ENCODE data around the gene NLK.

Gene NLK

DNA sequence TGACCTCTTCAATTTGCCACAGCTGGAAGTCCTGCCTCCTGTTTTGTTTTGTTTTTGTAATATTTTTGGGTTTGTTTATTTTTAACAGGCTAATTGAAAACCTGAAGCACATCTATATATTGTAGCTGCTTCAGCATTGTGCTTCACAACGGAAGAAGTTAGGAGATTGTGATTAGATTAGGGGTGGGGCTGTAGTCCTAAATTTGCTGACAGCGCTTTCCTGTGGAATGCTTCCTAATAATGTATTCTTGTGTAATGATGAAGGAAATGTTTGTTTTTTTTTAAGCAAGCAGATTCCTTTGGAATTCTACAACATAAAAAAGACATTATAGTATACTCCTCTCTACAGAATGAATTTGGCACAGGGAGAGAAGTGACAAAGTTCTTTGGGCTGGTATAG lies 70.1 kb downstream of the NLK start:
- H3K4me1 ChIP-seq (ENCODE audit: insufficient read depth, low read length), result peaks cover 10% of the 10 kb centered on the region
- DNase-seq (no peak), ATAC-seq (ENCODE audit: insufficient read depth, low read depth) (no peak)
- no peak overlapping the region for H3K27ac ChIP-seq (ENCODE audit: low read length)
- H3K4me2 ChIP-seq (ENCODE audit: insufficient read depth, low read length), result no peak overlapping the region
- H2AFZ ChIP-seq (ENCODE audit: low read depth, low read length), result no peak overlapping the region
- H4K20me1 ChIP-seq (ENCODE audit: insufficient read depth, low read length), result no peaks in the 10 kb centered on the region
- H3K36me3 ChIP-seq (ENCODE audit: insufficient read depth, low read length), result no peaks in the 10 kb centered on the region
- no peak overlapping the region for H3K4me3 ChIP-seq (ENCODE audit: low read depth in 1 of 2, low read length in 2 of 2)
- no peaks in the 10 kb centered on the region for H3K9me3 ChIP-seq (ENCODE audit: insufficient read depth, low read length, severe bottlenecking)
- no peaks in the 10 kb centered on the region for H3K79me2 ChIP-seq (ENCODE audit: insufficient read depth, low read length)
- no peak overlapping the region for H3K9ac ChIP-seq (ENCODE audit: low read depth, low read length)
- TF ChIP-seq EZH2 (IDR thresholded peaks at IDR 0.05; ENCODE audit: borderline replicate concordance, low read depth, low read length, severe bottlenecking), result no peak
- TF ChIP-seq, protein P1, sequence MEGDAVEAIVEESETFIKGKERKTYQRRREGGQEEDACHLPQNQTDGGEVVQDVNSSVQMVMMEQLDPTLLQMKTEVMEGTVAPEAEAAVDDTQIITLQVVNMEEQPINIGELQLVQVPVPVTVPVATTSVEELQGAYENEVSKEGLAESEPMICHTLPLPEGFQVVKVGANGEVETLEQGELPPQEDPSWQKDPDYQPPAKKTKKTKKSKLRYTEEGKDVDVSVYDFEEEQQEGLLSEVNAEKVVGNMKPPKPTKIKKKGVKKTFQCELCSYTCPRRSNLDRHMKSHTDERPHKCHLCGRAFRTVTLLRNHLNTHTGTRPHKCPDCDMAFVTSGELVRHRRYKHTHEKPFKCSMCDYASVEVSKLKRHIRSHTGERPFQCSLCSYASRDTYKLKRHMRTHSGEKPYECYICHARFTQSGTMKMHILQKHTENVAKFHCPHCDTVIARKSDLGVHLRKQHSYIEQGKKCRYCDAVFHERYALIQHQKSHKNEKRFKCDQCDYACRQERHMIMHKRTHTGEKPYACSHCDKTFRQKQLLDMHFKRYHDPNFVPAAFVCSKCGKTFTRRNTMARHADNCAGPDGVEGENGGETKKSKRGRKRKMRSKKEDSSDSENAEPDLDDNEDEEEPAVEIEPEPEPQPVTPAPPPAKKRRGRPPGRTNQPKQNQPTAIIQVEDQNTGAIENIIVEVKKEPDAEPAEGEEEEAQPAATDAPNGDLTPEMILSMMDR (IDR thresholded peaks at IDR 0.05; ENCODE audit: borderline replicate concordance, extremely low read depth, low read length, poor library complexity, severe bottlenecking), result no peak
- H3K27me3 ChIP-seq (ENCODE audit: insufficient read depth, low read length, poor library complexity), result no peaks in the 10 kb centered on the region

DNA sequence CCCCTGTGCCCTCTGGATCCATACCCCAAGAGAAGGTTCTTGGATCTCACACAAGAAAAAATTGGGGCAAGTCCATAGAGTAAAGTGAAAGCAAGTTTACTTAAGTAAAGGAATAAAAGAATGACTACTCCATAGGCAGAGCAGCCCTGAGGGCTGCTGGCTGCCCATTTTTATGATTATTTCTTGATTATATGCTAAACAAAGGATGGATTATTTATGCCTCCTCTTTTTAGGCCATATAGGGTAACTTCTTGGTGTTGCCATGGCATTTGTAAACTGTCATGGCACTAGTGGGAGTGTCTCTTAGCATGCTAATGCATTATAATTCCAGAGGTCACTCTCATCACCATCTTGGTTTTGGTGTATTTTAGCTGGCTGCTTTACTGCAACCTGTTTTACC lies 70.8 kb downstream of the NLK start:
- Histone ChIP-seq H3K9ac (ENCODE audit: low read depth, low read length) (no peak overlapping the region), H3K4me2 (ENCODE audit: insufficient read depth, low read length) (no peak overlapping the region), H3K4me1 (ENCODE audit: insufficient read depth, low read length) (peaks cover 17% of the 10 kb centered on the region), H3K27me3 (ENCODE audit: insufficient read depth, low read length, poor library complexity) (no peaks in the 10 kb centered on the region), H4K20me1 (ENCODE audit: insufficient read depth, low read length) (no peaks in the 10 kb centered on the region), H3K9me3 (ENCODE audit: insufficient read depth, low read length, severe bottlenecking) (no peaks in the 10 kb centered on the region), H3K36me3 (ENCODE audit: insufficient read depth, low read length) (no peaks in the 10 kb centered on the region), H3K27ac (ENCODE audit: low read length) (no peak overlapping the region), H3K79me2 (ENCODE audit: insufficient read depth, low read length) (no peaks in the 10 kb centered on the region), H2AFZ (ENCODE audit: low read depth, low read length) (no peak overlapping the region), H3K4me3 (ENCODE audit: low read depth in 1 of 2, low read length in 2 of 2) (no peak overlapping the region)
- ATAC-seq (ENCODE audit: insufficient read depth, low read depth), result no peak
- TF ChIP-seq, protein P1 (IDR thresholded peaks at IDR 0.05; ENCODE audit: borderline replicate concordance, extremely low read depth, low read length, poor library complexity, severe bottlenecking), result no peak
- no peak for TF ChIP-seq EZH2 (IDR thresholded peaks at IDR 0.05; ENCODE audit: borderline replicate concordance, low read depth, low read length, severe bottlenecking)
- DNase-seq, result no peak

DNA sequence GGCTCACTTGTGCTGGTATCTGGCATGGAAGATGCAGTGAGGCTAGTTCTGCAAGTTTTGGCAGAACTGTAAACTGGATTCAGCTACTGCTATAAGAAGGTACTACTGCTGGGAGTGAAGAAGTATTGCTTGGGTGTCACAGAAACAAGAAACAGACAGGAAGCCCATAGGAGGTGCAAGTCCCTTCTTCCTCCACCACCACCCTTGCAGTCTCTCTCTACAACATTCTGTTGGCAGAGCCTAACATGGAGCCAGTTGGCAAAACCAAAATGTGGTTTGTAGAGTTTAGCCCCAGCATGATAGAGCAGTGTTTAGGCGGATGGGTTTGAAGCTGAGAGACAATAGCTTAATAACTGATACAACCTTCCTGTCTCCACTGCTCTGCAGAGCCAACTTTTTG lies 72.6 kb downstream of the NLK start:
- Histone ChIP-seq H3K4me2 (ENCODE audit: insufficient read depth, low read length) (no peak overlapping the region), H2AFZ (ENCODE audit: low read depth, low read length) (no peak overlapping the region), H3K27ac (ENCODE audit: low read length) (no peak overlapping the region), H3K9me3 (ENCODE audit: insufficient read depth, low read length, severe bottlenecking) (no peaks in the 10 kb centered on the region), H3K27me3 (ENCODE audit: insufficient read depth, low read length, poor library complexity) (no peaks in the 10 kb centered on the region), H3K79me2 (ENCODE audit: insufficient read depth, low read length) (no peaks in the 10 kb centered on the region), H3K9ac (ENCODE audit: low read depth, low read length) (no peak overlapping the region), H3K4me1 (ENCODE audit: insufficient read depth, low read length) (peaks cover 25% of the 10 kb centered on the region), H4K20me1 (ENCODE audit: insufficient read depth, low read length) (no peaks in the 10 kb centered on the region), H3K36me3 (ENCODE audit: insufficient read depth, low read length) (no peaks in the 10 kb centered on the region), H3K4me3 (ENCODE audit: low read depth in 1 of 2, low read length in 2 of 2) (no peak overlapping the region)
- TF ChIP-seq, protein P1 (IDR thresholded peaks at IDR 0.05; ENCODE audit: borderline replicate concordance, extremely low read depth, low read length, poor library complexity, severe bottlenecking), result no peak
- DNase-seq (no peak), ATAC-seq (ENCODE audit: insufficient read depth, low read depth) (no peak; the same call in 1 of the 3 replicates)

DNA sequence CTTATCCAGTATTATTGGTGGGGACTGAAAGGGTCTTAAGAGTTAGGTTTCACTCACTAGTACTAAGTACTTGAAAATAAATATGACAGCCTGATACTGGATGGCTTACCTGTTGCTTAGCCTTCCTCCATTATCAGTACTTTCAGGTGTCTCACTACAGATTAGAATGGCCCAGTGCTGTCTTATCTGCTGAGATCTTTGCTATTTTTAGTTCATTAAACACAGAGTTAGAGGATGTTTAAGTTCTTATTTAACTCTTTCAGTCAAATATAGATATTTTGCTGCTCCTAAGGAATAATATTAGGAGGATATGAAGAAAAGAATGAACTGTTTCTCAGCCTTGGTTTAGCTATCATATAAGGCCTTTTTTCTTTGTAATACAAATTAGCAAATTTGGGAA lies 74.8 kb downstream of the NLK start:
- H2AFZ ChIP-seq (ENCODE audit: low read depth, low read length), result no peak overlapping the region
- H4K20me1 ChIP-seq (ENCODE audit: insufficient read depth, low read length), result no peaks in the 10 kb centered on the region
- H3K4me1 ChIP-seq (ENCODE audit: insufficient read depth, low read length), result peaks cover 25% of the 10 kb centered on the region
- TF ChIP-seq EZH2 (IDR thresholded peaks at IDR 0.05; ENCODE audit: borderline replicate concordance, low read depth, low read length, severe bottlenecking), result no peak
- TF ChIP-seq, protein P1 (IDR thresholded peaks at IDR 0.05; ENCODE audit: borderline replicate concordance, extremely low read depth, low read length, poor library complexity, severe bottlenecking), result no peak
- ATAC-seq (ENCODE audit: insufficient read depth, low read depth) (no peak), DNase-seq (no peak)
- peak overlapping the region; percentile 42; the same call in 1 of the 2 replicates for H3K4me2 ChIP-seq (ENCODE audit: insufficient read depth, low read length)
- H3K9ac ChIP-seq (ENCODE audit: low read depth, low read length), result no peak overlapping the region
- H3K27me3 ChIP-seq (ENCODE audit: insufficient read depth, low read length, poor library complexity), result no peaks in the 10 kb centered on the region
- H3K36me3 ChIP-seq (ENCODE audit: insufficient read depth, low read length), result no peaks in the 10 kb centered on the region
- no peak overlapping the region for H3K27ac ChIP-seq (ENCODE audit: low read length)
- H3K4me3 ChIP-seq (ENCODE audit: low read depth in 1 of 2, low read length in 2 of 2), result no peak overlapping the region
- no peaks in the 10 kb centered on the region for H3K9me3 ChIP-seq (ENCODE audit: insufficient read depth, low read length, severe bottlenecking)
- H3K79me2 ChIP-seq (ENCODE audit: insufficient read depth, low read length), result no peaks in the 10 kb centered on the region
